GM06990 (cell line): ENCODE measurements around the gene MRPL12.

Source experiments
- DNase-seq: peaks from one replicate; pipeline ENCODE4 v3.0.0-alpha.2; 2011; ENCODE audit not compliant: insufficient read length; ENCODE audit errors: extremely low read depth
- H3K27me3 ChIP-seq: replicated peaks from 2 replicates; pipeline ENCODE4 v1.6.0; 2011; ENCODE audit warnings: low read length; ENCODE audit not compliant: control insufficient read depth, insufficient read depth
- H3K36me3 ChIP-seq: 2 replicates; pipeline ENCODE4 v1.5.1; 2011; ENCODE audit warnings: low read length; ENCODE audit not compliant: control insufficient read depth, insufficient read depth
- H3K4me3 ChIP-seq: replicated peaks from 2 replicates; pipeline ENCODE4 v1.5.1; 2011; ENCODE audit warnings: low read depth, mild to moderate bottlenecking, control low read depth, low read length
- TF ChIP-seq, protein P1 (sequence below): IDR thresholded peaks from 2 replicates; pipeline ENCODE4 v1.5.1; 2011; ENCODE audit warnings: low read length, control low read depth, mild to moderate bottlenecking, inconsistent platforms; ENCODE audit not compliant: insufficient read depth, poor library complexity, severe bottlenecking

MRPL12 gene

GRCh38 chr17:81660441-81660840 is 42.7 kb upstream of the MRPL12 start:
- Histone ChIP-seq H3K36me3 (peaks cover 8% of the 10 kb centered on the region), H3K4me3 (no peak overlapping the region), H3K27me3 (no peaks in the 10 kb centered on the region)
- TF ChIP-seq, protein P1, sequence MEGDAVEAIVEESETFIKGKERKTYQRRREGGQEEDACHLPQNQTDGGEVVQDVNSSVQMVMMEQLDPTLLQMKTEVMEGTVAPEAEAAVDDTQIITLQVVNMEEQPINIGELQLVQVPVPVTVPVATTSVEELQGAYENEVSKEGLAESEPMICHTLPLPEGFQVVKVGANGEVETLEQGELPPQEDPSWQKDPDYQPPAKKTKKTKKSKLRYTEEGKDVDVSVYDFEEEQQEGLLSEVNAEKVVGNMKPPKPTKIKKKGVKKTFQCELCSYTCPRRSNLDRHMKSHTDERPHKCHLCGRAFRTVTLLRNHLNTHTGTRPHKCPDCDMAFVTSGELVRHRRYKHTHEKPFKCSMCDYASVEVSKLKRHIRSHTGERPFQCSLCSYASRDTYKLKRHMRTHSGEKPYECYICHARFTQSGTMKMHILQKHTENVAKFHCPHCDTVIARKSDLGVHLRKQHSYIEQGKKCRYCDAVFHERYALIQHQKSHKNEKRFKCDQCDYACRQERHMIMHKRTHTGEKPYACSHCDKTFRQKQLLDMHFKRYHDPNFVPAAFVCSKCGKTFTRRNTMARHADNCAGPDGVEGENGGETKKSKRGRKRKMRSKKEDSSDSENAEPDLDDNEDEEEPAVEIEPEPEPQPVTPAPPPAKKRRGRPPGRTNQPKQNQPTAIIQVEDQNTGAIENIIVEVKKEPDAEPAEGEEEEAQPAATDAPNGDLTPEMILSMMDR: no peak
- no peak for DNase-seq

GRCh38 chr17:81662002-81662401 is 41.2 kb upstream of the MRPL12 start:
- no peaks in the 10 kb centered on the region for H3K27me3 ChIP-seq
- DNase-seq: no peak
- H3K4me3 ChIP-seq: no peak overlapping the region
- TF ChIP-seq, protein P1: no peak
- peaks cover 8% of the 10 kb centered on the region for H3K36me3 ChIP-seq

DNA sequence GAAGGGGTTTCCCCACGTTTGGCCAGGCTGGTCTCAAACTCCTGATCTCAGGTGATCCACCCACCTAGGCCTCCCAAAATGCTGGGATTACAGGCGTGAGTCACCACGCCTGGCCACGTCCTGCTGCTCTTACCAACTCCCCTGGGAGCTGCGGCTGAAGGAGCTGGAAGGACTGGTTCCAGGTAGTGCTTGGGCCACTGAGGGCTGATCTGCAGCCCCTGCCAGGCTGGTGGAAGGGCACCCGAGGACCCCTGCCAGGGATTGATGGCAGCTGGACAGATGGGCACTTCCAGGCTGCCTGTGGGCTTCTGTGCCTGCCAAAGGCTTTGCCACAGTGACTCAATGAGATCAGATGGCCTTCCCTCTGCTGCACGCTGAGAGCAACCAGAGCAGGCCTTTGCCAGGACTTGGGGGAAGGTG is 39.1 kb upstream of the MRPL12 start:
- TF ChIP-seq, protein P1: no peak
- H3K4me3 ChIP-seq: no peak overlapping the region
- DNase-seq: no peak
- H3K36me3 ChIP-seq: peaks cover 8% of the 10 kb centered on the region
- H3K27me3 ChIP-seq: no peaks in the 10 kb centered on the region

DNA sequence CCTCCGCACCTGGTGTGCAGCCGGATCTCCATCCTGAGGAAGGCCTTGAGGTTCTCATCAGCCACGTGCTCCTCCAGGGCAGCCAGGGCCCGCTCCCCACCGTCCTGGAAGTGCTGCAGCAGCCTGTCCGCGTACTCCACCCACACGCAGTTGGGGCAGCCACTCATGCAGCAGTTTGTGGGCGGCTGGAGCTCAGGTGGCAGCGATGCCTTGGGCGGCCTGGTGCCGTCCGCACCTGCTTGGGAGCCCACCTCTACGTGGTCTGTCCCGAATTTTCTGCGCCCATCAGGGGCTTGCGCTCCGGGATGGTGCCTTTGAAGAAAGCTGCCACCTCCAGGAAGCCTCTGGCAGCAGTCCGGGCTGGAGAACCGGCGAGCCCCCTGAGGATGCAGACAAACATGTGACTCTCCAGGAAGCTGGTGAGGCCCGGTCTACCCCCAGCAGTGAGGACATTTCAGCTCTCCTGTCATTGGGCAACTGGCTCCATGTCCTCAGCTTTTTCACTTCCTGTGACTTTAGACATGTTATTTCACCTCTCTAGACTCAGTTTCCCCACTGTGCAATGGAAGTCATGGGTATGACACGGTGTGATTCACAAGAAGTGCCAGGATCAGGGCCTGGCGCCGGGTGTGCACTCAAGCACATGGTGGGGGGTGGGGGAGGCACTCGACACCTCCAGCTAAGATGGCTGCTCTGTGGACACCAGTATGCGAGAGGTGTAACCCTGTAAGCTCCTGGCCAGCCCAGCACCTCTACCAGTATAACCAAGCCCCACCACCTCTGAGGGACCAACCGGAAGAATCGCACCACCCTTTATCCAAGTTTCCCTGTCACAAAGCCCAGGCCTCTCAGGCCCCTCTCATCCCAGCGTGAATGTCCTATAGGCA is 37.7 kb upstream of the MRPL12 start:
- Histone ChIP-seq H3K36me3 (peaks cover 16% of the 10 kb centered on the region), H3K4me3 (peak overlapping the region; percentile 97), H3K27me3 (no peaks in the 10 kb centered on the region)
- TF ChIP-seq, protein P1: no peak
- DNase-seq: peak; percentile 60

DNA sequence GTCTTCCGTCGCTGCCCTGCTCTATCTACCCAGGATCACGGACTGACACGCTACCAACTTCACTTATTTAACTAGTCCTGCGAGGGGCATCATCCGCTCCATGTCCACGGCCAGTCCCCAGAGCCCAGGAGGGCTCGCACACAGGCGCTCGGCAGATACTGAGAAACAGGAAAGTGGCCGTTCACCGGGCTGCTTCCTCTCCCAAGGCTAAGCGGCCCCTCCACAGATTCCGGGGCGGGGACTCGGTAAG is 37.1 kb upstream of the MRPL12 start:
- H3K4me3 ChIP-seq: peak overlapping the region; percentile 97
- DNase-seq: no peak
- no peaks in the 10 kb centered on the region for H3K27me3 ChIP-seq
- TF ChIP-seq, protein P1: no peak
- H3K36me3 ChIP-seq: peaks cover 16% of the 10 kb centered on the region
